HG02840 (cell line): ENCODE data around the gene TPM4.
"Not testable (repeated sequence)": the region's sequence is repeated elsewhere in the genome, so short reads cannot be mapped to it uniquely, and the experiment has no call there.

Source experiments
- ATAC-seq: cut with Tn5 transposase; IDR thresholded peaks from one replicate; pipeline ENCODE4 v1.9.1; 2021; ENCODE audit warnings: mild to moderate bottlenecking, moderate library complexity, moderate number of reproducible peaks; ENCODE audit not compliant: unreplicated experiment, low FRiP score

The TPM4 gene

GRCh38 chr19:16070366-16070990 lies 5.8 kb upstream of the TPM4 start:
- no peak for ATAC-seq

GRCh38 chr19:16071072-16071691 lies 5.1 kb upstream of the TPM4 start:
- ATAC-seq: no peak

- no peak for ATAC-seq
These were observed 2.8 kb upstream of the TPM4 start for GRCh38 chr19:16073481-16073880.

- ATAC-seq: no peak
These were observed 2.3 kb upstream of the TPM4 start for GRCh38 chr19:16073988-16074387.

- ATAC-seq: no peak
These were observed 1.6 kb upstream of the TPM4 start for GRCh38 chr19:16074488-16075365.

- no peak for ATAC-seq
These were observed 703 bp upstream of the TPM4 start for GRCh38 chr19:16075430-16076153.

GRCh38 chr19:16076958-16077611 lies 790 bp downstream of the TPM4 start:
- ATAC-seq: no peak

- no peak for ATAC-seq
These were observed 1.9 kb downstream of the TPM4 start for GRCh38 chr19:16077984-16078758.

GRCh38 chr19:16078759-16079707 lies 2.7 kb downstream of the TPM4 start:
- no peak for ATAC-seq

GRCh38 chr19:16084067-16084685 lies 7.9 kb downstream of the TPM4 start:
- ATAC-seq: no peak

GRCh38 chr19:16085115-16085514 lies 8.8 kb downstream of the TPM4 start:
- ATAC-seq: no peak

- ATAC-seq: not testable (repeated sequence)
These were observed 11.1 kb downstream of the TPM4 start for GRCh38 chr19:16087404-16087803.

GRCh38 chr19:16087940-16088339 lies 11.6 kb downstream of the TPM4 start:
- no peak for ATAC-seq

- no peak for ATAC-seq
These were observed 12.2 kb downstream of the TPM4 start for GRCh38 chr19:16088351-16089009.

- ATAC-seq: no peak
These were observed 12.9 kb downstream of the TPM4 start for GRCh38 chr19:16089010-16089846.
